Thyroid gland (tissue), 4 donors: Measurements from ENCODE around the gene PLEKHG7. TPM values are rescaled to one million over a fixed set of nuclear protein-coding genes. Genes with fewer than 3 reads are reported as not detected.

Experiments used
- DNase-seq, 2 donors: peaks; one replicate each; pipeline ENCODE4 v3.0.0-alpha.2; 2019
- H3K27ac ChIP-seq, 3 donors: fragments of 200-600 bp; sonication (generic); 1 replicate in 2 of 3; 2 replicates in 1 of 3; pipeline ENCODE4 v1.5.1; 2016 to 2019; ENCODE audit warnings: mild to moderate bottlenecking in 1 of 3, moderate library complexity in 1 of 3
- H3K27me3 ChIP-seq: fragments of 200-600 bp; sonication (generic); one replicate; pipeline ENCODE4 v1.5.1; 2019
- H3K36me3 ChIP-seq, 2 donors: fragments of 200-600 bp; sonication (generic); one replicate each; pipeline ENCODE4 v1.5.1; 2016 to 2019
- H3K4me1 ChIP-seq, 2 donors: fragments of 200-600 bp; sonication (generic); one replicate each; pipeline ENCODE4 v1.5.1; 2017 to 2019
- H3K4me3 ChIP-seq, 3 donors: fragments of 200-600 bp; sonication (generic); replicated peaks in 1 of 3; 1 replicate in 2 of 3; 2 replicates in 1 of 3; pipeline ENCODE4 v1.5.1; 2016; ENCODE audit warnings: mild to moderate bottlenecking in 1 of 3
- H3K9me3 ChIP-seq: fragments of 200-600 bp; sonication (generic); one replicate; pipeline ENCODE4 v1.5.1; 2017
- CTCF ChIP-seq, 6 experiments: fragments of 200-600 bp in 3 of 6; fragments of 450-650 bp in 3 of 6; sonication (generic) in 3 of 6; IDR thresholded peaks; one replicate each; pipeline ENCODE4 v1.5.1; 2016 to 2019; ENCODE audit warnings: antibody characterized with exemption in 6 of 6, mild to moderate bottlenecking in 2 of 6, inconsistent platforms in 1 of 6, moderate library complexity in 1 of 6
- POLR2A ChIP-seq, 2 donors: fragments of 450-650 bp; IDR thresholded peaks; one replicate each; pipeline ENCODE4 v1.6.1; 2017; ENCODE audit warnings: antibody characterized with exemption in 2 of 2, mild to moderate bottlenecking in 2 of 2, moderate library complexity in 1 of 2
- WGBS, 2 donors: methylation state at CpG; one replicate each; pipeline ENCODE4 v1.1.5; 2017; 5-methylcytosine and 5-hydroxymethylcytosine counted together
- intact Hi-C: fragments of 100-400 bp; cut with DNase I; formaldehyde crosslinking; loops from one replicate; pipeline ENCODE4 v1.15.1; 2023
- total RNA-seq, 4 donors: library from RNA; depleted of rRNA; stranded (reverse); fragments of >200 nt; gene quantifications; one replicate each; pipeline ENCODE4 v1.2.3, GENCODE V29; 2016

The PLEKHG7 gene
- total RNA-seq, 4 donors from 2014 or later: not detected

GRCh38 chr12:92721130-92721529, 18.3 kb downstream of the PLEKHG7 start:
- no peaks in the 10 kb centered on the region for H3K36me3 ChIP-seq
- TF ChIP-seq CTCF (IDR thresholded peaks at IDR 0.05) (no peak), POLR2A (IDR thresholded peaks at IDR 0.05) (no peak)
- WGBS, 2 donors: 82 to 90% methylated on average over 8 of the region's 8 CpGs
- no peaks in the 10 kb centered on the region for H3K4me1 ChIP-seq
- H3K27ac ChIP-seq: no peak overlapping the region
- H3K4me3 ChIP-seq: no peak overlapping the region
- H3K27me3 ChIP-seq: no peaks in the 10 kb centered on the region
- DNase-seq: no peak
- intact Hi-C loops: no loop called here
- no peaks in the 10 kb centered on the region for H3K9me3 ChIP-seq

- H3K27ac ChIP-seq: no peak overlapping the region
- no peak overlapping the region for H3K4me3 ChIP-seq
- DNase-seq: no peak
- 78 to 88% methylated on average over 1 of the region's 1 CpG for WGBS, 2 donors
- H3K36me3 ChIP-seq: no peaks in the 10 kb centered on the region
- intact Hi-C loops: no loop called here
- no peaks in the 10 kb centered on the region for H3K4me1 ChIP-seq
- no peak for TF ChIP-seq POLR2A (IDR thresholded peaks at IDR 0.05)
- TF ChIP-seq CTCF (IDR thresholded peaks at IDR 0.05): no peak
- H3K27me3 ChIP-seq: no peaks in the 10 kb centered on the region
- no peaks in the 10 kb centered on the region for H3K9me3 ChIP-seq
Observed at GRCh38 chr12:92721656-92722055, 18.9 kb downstream of the PLEKHG7 start.

GRCh38 chr12:92722897-92723296, 20.1 kb downstream of the PLEKHG7 start:
- Histone ChIP-seq H3K4me1 (no peaks in the 10 kb centered on the region), H3K27ac (no peak overlapping the region), H3K36me3 (no peaks in the 10 kb centered on the region), H3K4me3 (no peak overlapping the region), H3K9me3 (no peaks in the 10 kb centered on the region), H3K27me3 (no peaks in the 10 kb centered on the region)
- no peak for DNase-seq
- WGBS, 2 donors: 76 to 86% methylated on average over 3 of the region's 3 CpGs
- TF ChIP-seq CTCF (IDR thresholded peaks at IDR 0.05) (no peak), POLR2A (IDR thresholded peaks at IDR 0.05) (no peak)
- intact Hi-C loops: no loop called here

GRCh38 chr12:92726850-92727249, 24.1 kb downstream of the PLEKHG7 start:
- TF ChIP-seq CTCF (IDR thresholded peaks at IDR 0.05): no peak
- TF ChIP-seq POLR2A (IDR thresholded peaks at IDR 0.05): no peak
- intact Hi-C loops: no loop called here
- Histone ChIP-seq H3K4me1 (no peaks in the 10 kb centered on the region), H3K9me3 (no peaks in the 10 kb centered on the region), H3K36me3 (no peaks in the 10 kb centered on the region), H3K27me3 (no peaks in the 10 kb centered on the region), H3K27ac (no peak overlapping the region), H3K4me3 (no peak overlapping the region)
- DNase-seq: no peak
- 77 to 83% methylated on average over 4 of the region's 4 CpGs for WGBS, 2 donors

- intact Hi-C loops: no loop called here
- H3K27me3 ChIP-seq: no peaks in the 10 kb centered on the region
- H3K4me3 ChIP-seq: no peak overlapping the region
- H3K27ac ChIP-seq: no peak overlapping the region
- no peak for DNase-seq
- TF ChIP-seq CTCF (IDR thresholded peaks at IDR 0.05) (no peak), POLR2A (IDR thresholded peaks at IDR 0.05) (no peak)
- WGBS, 2 donors: 50 to 64% methylated on average over 1 of the region's 1 CpG
- H3K9me3 ChIP-seq: no peaks in the 10 kb centered on the region
- H3K4me1 ChIP-seq: no peaks in the 10 kb centered on the region
- H3K36me3 ChIP-seq: no peaks in the 10 kb centered on the region
Observed at GRCh38 chr12:92729773-92730305, 27.1 kb downstream of the PLEKHG7 start.
